HEK293 (cell line): ENCODE measurements around the gene CNTLN.

Source experiments
- CTCF ChIP-seq: fragments of 450-650 bp; formaldehyde crosslinking; IDR thresholded peaks from 2 replicates; pipeline ENCODE4 v1.5.1; 2016; ENCODE audit warnings: missing biosample characterization, missing genetic modification characterization
- ZBTB8A ChIP-seq: fragments of 450-650 bp; formaldehyde crosslinking; IDR thresholded peaks from 2 replicates; pipeline ENCODE4 v1.5.1; 2016; ENCODE audit warnings: missing biosample characterization, missing genetic modification characterization
- ZFP37 ChIP-seq: fragments of 450-650 bp; formaldehyde crosslinking; IDR thresholded peaks from 2 replicates; pipeline ENCODE4 v1.5.1; 2016; ENCODE audit warnings: missing biosample characterization, missing genetic modification characterization
- ZFP41 ChIP-seq: fragments of 450-650 bp; formaldehyde crosslinking; IDR thresholded peaks from 2 replicates; pipeline ENCODE4 v1.5.1; 2016; ENCODE audit warnings: missing biosample characterization, missing genetic modification characterization, borderline replicate concordance
- ZNF274 ChIP-seq, 2 experiments: fragments of 200-500 bp in 1 of 2; fragments of 450-650 bp in 1 of 2; sonication (Bioruptor generic) in 1 of 2; formaldehyde crosslinking in 1 of 2; IDR thresholded peaks; 2 replicates each; pipeline versions ENCODE4 v1.5.1 to v1.6.1; 2014 to 2016; ENCODE audit warnings: borderline replicate concordance in 1 of 2, inconsistent platforms in 1 of 2, low read length in 1 of 2, missing biosample characterization in 1 of 2, missing genetic modification characterization in 1 of 2
- ZNF660 ChIP-seq: fragments of 450-650 bp; IDR thresholded peaks from 2 replicates; pipeline ENCODE4 v1.5.1; 2018; ENCODE audit warnings: missing biosample characterization, mild to moderate bottlenecking, missing genetic modification characterization
- ZSCAN30 ChIP-seq: fragments of 450-650 bp; IDR thresholded peaks from 2 replicates; pipeline ENCODE4 v1.5.1; 2018; ENCODE audit warnings: missing biosample characterization, mild to moderate bottlenecking, missing genetic modification characterization, moderate library complexity
- TF ChIP-seq, protein P1 (sequence below): fragments of 450-650 bp; formaldehyde crosslinking; optimal IDR thresholded peaks from 2 replicates; pipeline ENCODE3; 2016; ENCODE audit warnings: missing biosample characterization, mild to moderate bottlenecking, missing genetic modification characterization

- TF ChIP-seq ZSCAN30 (tag by site-specific recombination): no peak
- TF ChIP-seq CTCF (tag by site-specific recombination): peak; percentile 32; the same call in 1 of the 2 replicates
- TF ChIP-seq ZFP37 (tag by site-specific recombination): no peak
- no peak for TF ChIP-seq ZNF274 (IDR thresholded peaks at IDR 0.05; ENCODE audit: low read length)
- no peak for TF ChIP-seq ZNF274 (tag by site-specific recombination; IDR thresholded peaks at IDR 0.05; ENCODE audit: borderline replicate concordance)
- TF ChIP-seq, protein P1, sequence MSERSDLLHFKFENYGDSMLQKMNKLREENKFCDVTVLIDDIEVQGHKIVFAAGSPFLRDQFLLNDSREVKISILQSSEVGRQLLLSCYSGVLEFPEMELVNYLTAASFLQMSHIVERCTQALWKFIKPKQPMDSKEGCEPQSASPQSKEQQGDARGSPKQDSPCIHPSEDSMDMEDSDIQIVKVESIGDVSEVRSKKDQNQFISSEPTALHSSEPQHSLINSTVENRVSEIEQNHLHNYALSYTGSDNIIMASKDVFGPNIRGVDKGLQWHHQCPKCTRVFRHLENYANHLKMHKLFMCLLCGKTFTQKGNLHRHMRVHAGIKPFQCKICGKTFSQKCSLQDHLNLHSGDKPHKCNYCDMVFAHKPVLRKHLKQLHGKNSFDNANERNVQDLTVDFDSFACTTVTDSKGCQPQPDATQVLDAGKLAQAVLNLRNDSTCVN (tag by site-specific recombination): peak; percentile 78
- TF ChIP-seq ZNF660 (tag by site-specific recombination): no peak
- no peak for TF ChIP-seq ZFP41
- TF ChIP-seq ZBTB8A (tag by site-specific recombination): no peak
Observed at GRCh38 chr9:17135295-17136160, 688 bp downstream of the CNTLN start.
